DMS79 treated with DMSO at 0.1 percent for 48 hours (cell line): ENCODE results near the gene ERG.

Experiments
- DNase-seq: peaks from one replicate; lab custom pipeline; 2025; lab: John Stamatoyannopoulos, UW

ERG gene

GRCh38 chr21:38474124-38474523, 24.2 kb downstream of the ERG start:
- no peak for DNase-seq

GRCh38 chr21:38472412-38473108, 25.7 kb downstream of the ERG start:
- DNase-seq: no peak

GRCh38 chr21:38471766-38472165, 26.5 kb downstream of the ERG start:
- no peak for DNase-seq

- DNase-seq: no peak
Measured at GRCh38 chr21:38470755-38471154, 27.5 kb downstream of the ERG start.

GRCh38 chr21:38469642-38470041, 28.6 kb downstream of the ERG start:
- no peak for DNase-seq

GRCh38 chr21:38468989-38469388, 29.3 kb downstream of the ERG start:
- DNase-seq: no peak

GRCh38 chr21:38467911-38468310, 30.4 kb downstream of the ERG start:
- DNase-seq: no peak

- no peak for DNase-seq
Measured at GRCh38 chr21:38467374-38467773, 30.9 kb downstream of the ERG start.

- no peak for DNase-seq
Measured at GRCh38 chr21:38460171-38460742, 38.0 kb downstream of the ERG start.

GRCh38 chr21:38459490-38459889, 38.8 kb downstream of the ERG start:
- no peak for DNase-seq

GRCh38 chr21:38455403-38455802, 42.9 kb downstream of the ERG start:
- DNase-seq: no peak

- DNase-seq: no peak
Measured at GRCh38 chr21:38454702-38455101, 43.6 kb downstream of the ERG start.

- no peak for DNase-seq
Measured at GRCh38 chr21:38454161-38454560, 44.1 kb downstream of the ERG start.

GRCh38 chr21:38448671-38449385, 49.4 kb downstream of the ERG start:
- no peak for DNase-seq

GRCh38 chr21:38447611-38448010, 50.7 kb downstream of the ERG start:
- no peak for DNase-seq

- no peak for DNase-seq
Measured at GRCh38 chr21:38444691-38445090, 53.6 kb downstream of the ERG start.

- no peak for DNase-seq
Measured at GRCh38 chr21:38443110-38443509, 55.2 kb downstream of the ERG start.

GRCh38 chr21:38441153-38441552, 57.1 kb downstream of the ERG start:
- no peak for DNase-seq

- no peak for DNase-seq
Measured at GRCh38 chr21:38440746-38441145, 57.5 kb downstream of the ERG start.

GRCh38 chr21:38439957-38440356, 58.3 kb downstream of the ERG start:
- DNase-seq: peak; percentile 17

- no peak for DNase-seq
Measured at GRCh38 chr21:38439426-38439825, 58.9 kb downstream of the ERG start.

- no peak for DNase-seq
Measured at GRCh38 chr21:38438462-38438893, 59.8 kb downstream of the ERG start.

- no peak for DNase-seq
Measured at GRCh38 chr21:38436341-38436740, 61.9 kb downstream of the ERG start.
